GM12878 (cell line): ENCODE results near the gene BORCS6. TPM values are rescaled to one million over a fixed set of nuclear protein-coding genes. Genes with fewer than 3 reads are reported as not detected.

ENCODE experiments used
- BCL11A ChIP-seq: IDR thresholded peaks from 2 replicates; pipeline ENCODE4 v1.6.1; 2011; ENCODE audit warnings: low read depth, low read length
- CHD2 ChIP-seq: IDR thresholded peaks from 2 replicates; pipeline ENCODE4 v1.6.1; 2011; ENCODE audit warnings: low read depth, low read length, improper control_type of control experiment, borderline replicate concordance
- EED ChIP-seq: sonication (generic); IDR thresholded peaks from 2 replicates; pipeline ENCODE4 v1.6.1; 2016; ENCODE audit warnings: antibody characterized with exemption, low read depth
- EZH2 ChIP-seq: IDR thresholded peaks from 2 replicates; pipeline ENCODE4 v1.6.1; 2012; ENCODE audit warnings: low read depth, mild to moderate bottlenecking, control low read depth, inconsistent platforms, low read length, borderline replicate concordance; ENCODE audit not compliant: control insufficient read depth
- HDAC6 ChIP-seq: fragments of 200-600 bp; sonication (generic); IDR thresholded peaks from one replicate; pipeline ENCODE4 v1.8.0; 2017; ENCODE audit warnings: antibody characterized with exemption; ENCODE audit not compliant: unreplicated experiment
- IKZF2 ChIP-seq, 2 experiments: fragments of 450-650 bp; IDR thresholded peaks; 2 replicates each; pipeline ENCODE4 v1.6.1; 2017; ENCODE audit warnings: mild to moderate bottlenecking in 2 of 2, moderate library complexity in 2 of 2
- JUNB ChIP-seq: IDR thresholded peaks from 2 replicates; pipeline ENCODE4 v1.6.1; 2016; ENCODE audit warnings: antibody characterized with exemption, mild to moderate bottlenecking
- JUND ChIP-seq: IDR thresholded peaks from 2 replicates; pipeline ENCODE4 v1.6.1; 2012; ENCODE audit warnings: low read depth, mild to moderate bottlenecking, low read length, improper control_type of control experiment, moderate library complexity
- MYC ChIP-seq: IDR thresholded peaks from 2 replicates; pipeline ENCODE4 v1.6.1; 2011; ENCODE audit warnings: mild to moderate bottlenecking, low read length, moderate library complexity, inconsistent platforms; ENCODE audit not compliant: insufficient read depth, insufficient replicate concordance, insufficient read length, severe bottlenecking
- POLR2A ChIP-seq: IDR thresholded peaks from 2 replicates; pipeline ENCODE4 v1.6.1; 2011; ENCODE audit warnings: low read depth, mild to moderate bottlenecking, low read length
- POLR2AphosphoS2 ChIP-seq: IDR thresholded peaks from 2 replicates; pipeline ENCODE4 v1.6.1; 2011; ENCODE audit warnings: low read depth, mild to moderate bottlenecking, low read length, improper control_type of control experiment, moderate library complexity
- RBBP5 ChIP-seq: fragments of 200-600 bp; sonication (generic); conservative IDR thresholded peaks from 2 replicates; pipeline ENCODE4 v1.6.1; 2016
- REST ChIP-seq: IDR thresholded peaks from 2 replicates; pipeline ENCODE4 v1.6.1; 2012; ENCODE audit warnings: mild to moderate bottlenecking, low read depth, low read length
- SIN3A ChIP-seq: IDR thresholded peaks from 2 replicates; pipeline ENCODE4 v1.6.1; 2012; ENCODE audit warnings: low read depth, low read length, improper control_type of control experiment
- SUZ12 ChIP-seq: fragments of 200-600 bp; sonication (generic); IDR thresholded peaks from one replicate; pipeline ENCODE4 v1.6.1; 2018; ENCODE audit warnings: antibody characterized with exemption, mild to moderate bottlenecking; ENCODE audit not compliant: unreplicated experiment
- USF2 ChIP-seq: IDR thresholded peaks from 2 replicates; pipeline ENCODE4 v1.6.1; 2011; ENCODE audit warnings: low read depth, low read length, improper control_type of control experiment, borderline replicate concordance
- ZBTB40 ChIP-seq: fragments of 450-650 bp; IDR thresholded peaks from 2 replicates; pipeline ENCODE4 v1.6.1; 2016; ENCODE audit warnings: mild to moderate bottlenecking, moderate library complexity, borderline replicate concordance
- ZNF622 ChIP-seq: fragments of 450-650 bp; IDR thresholded peaks from 2 replicates; pipeline ENCODE4 v1.6.1; 2017; ENCODE audit warnings: mild to moderate bottlenecking, inconsistent platforms
- ZZZ3 ChIP-seq: IDR thresholded peaks from 2 replicates; pipeline ENCODE4 v1.6.1; 2011; ENCODE audit warnings: low read depth; ENCODE audit not compliant: control insufficient read depth, insufficient read length
- polyA plus RNA-seq, 11 experiments: library from polyadenylated mRNA; depleted of rRNA in 4 of 11; unstranded in 6 of 11; stranded (reverse) in 5 of 11; fragments of >200 nt; fragmentation: Nextera tagmentation in 4 of 11; fragmentation: Illumina TruSeq in 1 of 11; extraction: Ambion mirVana in 4 of 11; extraction: Trizol in 1 of 11; gene quantifications; 1 replicate in 1 of 11; 2 replicates in 10 of 11; pipeline versions ENCODE4 v1.2.1 to v1.2.3, GENCODE V29; 2011 to 2016; ENCODE audit warnings: inconsistent platforms in 2 of 11, missing spikeins in 2 of 11, low read depth in 1 of 11
- total RNA-seq, 4 experiments: library from RNA; depleted of rRNA in 3 of 4; stranded (reverse); fragments of >200 nt in 3 of 4; fragmentation: Illumina TruSeq in 1 of 4; extraction: Trizol in 1 of 4; gene quantifications; 2 replicates each; pipeline versions ENCODE4 v1.2.1 to v1.2.3, GENCODE V29; 2013 to 2021

BORCS6 gene
- total and polyA plus RNA-seq, 10 of the 15 experiments (the other 5 are each of a cell fraction or from before 2014, with no cell fraction given), result 0.37 to 14.1 (median 6.7) TPM

GRCh38 chr17:8186787-8187516 lies 3.0 kb downstream of the BORCS6 start (continued):
- TF ChIP-seq ZBTB40 (peak; percentile 74), ZZZ3 (no peak), JUND (no peak), POLR2AphosphoS2 (no peak), EED (peak; percentile 73), JUNB (no peak; the same call in 1 of the 2 replicates), CHD2 (no peak), POLR2A (no peak), REST (no peak), SIN3A (peak; percentile 68; the same call in 1 of the 2 replicates), SUZ12 (no peak), MYC (no peak), HDAC6 (no peak), EZH2 (no peak), BCL11A (no peak), USF2 (no peak), RBBP5 (no peak), IKZF2 (IDR thresholded peaks at IDR 0.05) (peak; percentile 89 to 94), ZNF622 (no peak)
